ENCODE results near the gene PAX3. TPM values are rescaled to one million over a fixed set of nuclear protein-coding genes. Genes with fewer than 3 reads are reported as not detected.

PAX3 gene
- total RNA-seq, 4 donors from 2014 or later: 2.7 to 4.5 (median 3.6) TPM

DNA sequence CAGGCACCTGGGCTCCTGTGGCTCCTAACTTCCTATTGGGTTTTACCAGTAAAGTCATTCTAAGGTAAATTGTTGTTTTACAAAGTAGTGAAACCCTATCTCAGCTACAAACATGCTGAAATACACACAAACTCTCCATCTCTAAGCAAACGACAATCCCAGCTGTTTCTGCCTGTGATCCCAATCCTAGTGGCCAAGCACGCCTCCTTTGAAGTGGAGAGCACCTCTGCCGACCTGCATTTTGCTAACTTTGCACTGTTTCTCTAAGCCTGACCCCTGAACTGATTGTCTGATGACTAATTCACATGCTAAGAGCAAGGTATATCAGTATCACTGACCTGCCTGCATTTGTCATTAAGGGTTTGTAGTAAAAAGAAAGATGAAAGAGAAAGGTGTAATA, 124.3 kb downstream of the PAX3 start:
- Histone ChIP-seq H3K36me3 (no peaks in the 10 kb centered on the region), H3K4me1 (no peaks in the 10 kb centered on the region), H3K27me3 (peaks cover 0 to 3% (median 2%) of the 10 kb centered on the region in 3 donors), H3K9me3 (no peaks in the 10 kb centered on the region), H3K4me3 (no peak overlapping the region), H3K27ac (no peak overlapping the region)
- no peak for DNase-seq
- in situ Hi-C loops (cut with MboI; ENCODE audit: low sequenced_read_pairs in 4 of 4) (no loop called here), intact Hi-C loops (cut with DNase I; ENCODE audit: low total_unique reads) (no loop called here)
- ATAC-seq: no peak
- TF ChIP-seq, protein P1, sequence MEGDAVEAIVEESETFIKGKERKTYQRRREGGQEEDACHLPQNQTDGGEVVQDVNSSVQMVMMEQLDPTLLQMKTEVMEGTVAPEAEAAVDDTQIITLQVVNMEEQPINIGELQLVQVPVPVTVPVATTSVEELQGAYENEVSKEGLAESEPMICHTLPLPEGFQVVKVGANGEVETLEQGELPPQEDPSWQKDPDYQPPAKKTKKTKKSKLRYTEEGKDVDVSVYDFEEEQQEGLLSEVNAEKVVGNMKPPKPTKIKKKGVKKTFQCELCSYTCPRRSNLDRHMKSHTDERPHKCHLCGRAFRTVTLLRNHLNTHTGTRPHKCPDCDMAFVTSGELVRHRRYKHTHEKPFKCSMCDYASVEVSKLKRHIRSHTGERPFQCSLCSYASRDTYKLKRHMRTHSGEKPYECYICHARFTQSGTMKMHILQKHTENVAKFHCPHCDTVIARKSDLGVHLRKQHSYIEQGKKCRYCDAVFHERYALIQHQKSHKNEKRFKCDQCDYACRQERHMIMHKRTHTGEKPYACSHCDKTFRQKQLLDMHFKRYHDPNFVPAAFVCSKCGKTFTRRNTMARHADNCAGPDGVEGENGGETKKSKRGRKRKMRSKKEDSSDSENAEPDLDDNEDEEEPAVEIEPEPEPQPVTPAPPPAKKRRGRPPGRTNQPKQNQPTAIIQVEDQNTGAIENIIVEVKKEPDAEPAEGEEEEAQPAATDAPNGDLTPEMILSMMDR (IDR thresholded peaks at IDR 0.05 in 4 of 5, conservative IDR thresholded peaks at IDR 0.05 in 1 of 5): no peak
- TF ChIP-seq POLR2A (IDR thresholded peaks at IDR 0.05): no peak

DNA sequence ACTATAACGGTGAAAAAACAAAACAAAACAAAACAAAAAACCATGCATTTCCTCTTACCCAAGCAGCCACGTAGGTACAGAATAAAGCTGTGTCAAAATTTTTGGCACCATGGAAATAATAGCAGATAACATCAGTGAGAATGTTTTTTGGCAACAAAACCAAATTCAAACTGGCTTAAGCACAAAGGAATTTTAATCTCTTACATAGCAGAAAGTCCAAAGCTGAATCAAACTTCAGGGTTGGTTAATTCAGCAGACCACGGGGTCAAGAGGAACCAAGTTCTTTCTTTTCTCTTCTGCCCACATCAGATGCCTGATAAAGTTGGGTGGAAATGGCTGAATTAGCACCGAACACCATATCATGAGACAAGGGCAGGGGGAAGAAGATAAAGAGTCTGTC, 129.5 kb downstream of the PAX3 start:
- H3K9me3 ChIP-seq: no peaks in the 10 kb centered on the region
- ATAC-seq (no peak), DNase-seq (no peak)
- intact Hi-C loops (cut with DNase I; ENCODE audit: low total_unique reads): no loop called here
- no peak overlapping the region for H3K27ac ChIP-seq
- TF ChIP-seq, protein P1 (IDR thresholded peaks at IDR 0.05 in 4 of 5, conservative IDR thresholded peaks at IDR 0.05 in 1 of 5): no peak
- no peak for TF ChIP-seq POLR2A (IDR thresholded peaks at IDR 0.05)
- H3K27me3 ChIP-seq: peaks cover 0 to 2% (median 0%) of the 10 kb centered on the region in 3 donors
- no peaks in the 10 kb centered on the region for H3K4me1 ChIP-seq
- in situ Hi-C loops (cut with MboI; ENCODE audit: low sequenced_read_pairs in 4 of 4): no loop called here
- no peak overlapping the region for H3K4me3 ChIP-seq
- no peaks in the 10 kb centered on the region for H3K36me3 ChIP-seq

DNA sequence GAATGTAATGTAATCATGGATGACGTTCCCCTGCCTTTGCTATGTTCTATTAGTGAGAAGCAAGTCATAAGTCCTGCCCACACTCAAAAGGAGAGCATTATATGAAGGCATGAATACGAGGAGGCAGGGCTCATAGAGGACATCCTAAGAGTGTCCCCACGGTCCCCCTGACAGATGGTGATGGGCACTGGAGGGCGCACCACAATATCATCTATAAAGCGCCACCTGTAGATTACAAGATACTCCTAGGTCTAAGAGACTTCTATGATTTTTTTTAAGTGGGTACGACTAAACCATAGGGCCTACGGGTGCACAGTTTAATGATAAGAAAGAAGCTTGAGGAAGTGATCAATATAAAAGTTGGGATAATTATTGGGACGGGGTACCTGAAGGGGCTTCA, 131.0 kb downstream of the PAX3 start:
- Histone ChIP-seq H3K27me3 (no peaks in the 10 kb centered on the region), H3K4me1 (no peaks in the 10 kb centered on the region), H3K4me3 (no peak overlapping the region), H3K27ac (no peak overlapping the region), H3K36me3 (no peaks in the 10 kb centered on the region), H3K9me3 (no peaks in the 10 kb centered on the region)
- intact Hi-C loops (cut with DNase I; ENCODE audit: low total_unique reads): no loop called here
- TF ChIP-seq, protein P1 (IDR thresholded peaks at IDR 0.05 in 4 of 5, conservative IDR thresholded peaks at IDR 0.05 in 1 of 5): no peak
- TF ChIP-seq POLR2A (IDR thresholded peaks at IDR 0.05): no peak
- ATAC-seq (no peak), DNase-seq (no peak)
- in situ Hi-C loops (cut with MboI; ENCODE audit: low sequenced_read_pairs in 4 of 4): no loop called here

DNA sequence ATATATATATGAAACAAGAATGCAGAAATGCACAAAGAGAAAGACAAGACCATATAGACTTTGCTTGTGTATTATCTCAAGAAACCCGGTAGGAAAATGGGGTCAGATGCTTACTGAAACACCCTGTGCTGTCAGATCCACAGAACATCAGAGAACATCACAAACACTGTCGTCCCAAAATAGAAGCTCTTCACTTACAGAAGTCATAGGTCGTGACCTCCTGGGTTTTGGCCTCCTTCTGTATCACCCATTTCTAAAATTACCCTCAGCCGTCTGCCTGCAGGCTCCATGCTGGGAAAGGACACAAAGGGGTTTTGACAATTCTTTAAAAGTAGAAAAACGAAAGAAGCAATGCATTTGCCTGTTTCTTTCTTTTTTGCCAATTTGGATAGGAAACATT, 137.9 kb downstream of the PAX3 start:
- TF ChIP-seq, protein P1 (IDR thresholded peaks at IDR 0.05 in 4 of 5, conservative IDR thresholded peaks at IDR 0.05 in 1 of 5): no peak
- TF ChIP-seq POLR2A (IDR thresholded peaks at IDR 0.05): no peak
- no peak overlapping the region for H3K27ac ChIP-seq
- ATAC-seq (no peak), DNase-seq (no peak)
- no peak overlapping the region for H3K4me3 ChIP-seq
- intact Hi-C loops (cut with DNase I; ENCODE audit: low total_unique reads): no loop called here
- H3K9me3 ChIP-seq: no peaks in the 10 kb centered on the region
- H3K4me1 ChIP-seq: no peaks in the 10 kb centered on the region
- in situ Hi-C loops (cut with MboI; ENCODE audit: low sequenced_read_pairs in 4 of 4): no loop called here
- no peaks in the 10 kb centered on the region for H3K27me3 ChIP-seq
- H3K36me3 ChIP-seq: no peaks in the 10 kb centered on the region

- intact Hi-C loops (cut with DNase I; ENCODE audit: low total_unique reads) (no loop called here), in situ Hi-C loops (cut with MboI; ENCODE audit: low sequenced_read_pairs in 4 of 4) (no loop called here)
- no peak for DNase-seq
Measured at GRCh38 chr2:222160125-222160524, 138.7 kb downstream of the PAX3 start.

More at GRCh38 chr2:222160125-222160524, 138.7 kb downstream of the PAX3 start:
- TF ChIP-seq POLR2A (IDR thresholded peaks at IDR 0.05): no peak
- TF ChIP-seq, protein P1 (IDR thresholded peaks at IDR 0.05 in 4 of 5, conservative IDR thresholded peaks at IDR 0.05 in 1 of 5): no peak
- Histone ChIP-seq H3K4me3 (no peak overlapping the region), H3K9me3 (no peaks in the 10 kb centered on the region), H3K27ac (no peak overlapping the region), H3K36me3 (no peaks in the 10 kb centered on the region), H3K4me1 (no peaks in the 10 kb centered on the region), H3K27me3 (no peaks in the 10 kb centered on the region)
- no peak for ATAC-seq
